LNCAP (cell line): ENCODE results near the gene IGF1R.

ENCODE experiments used
- TF ChIP-seq, protein P1 (sequence below): fragments of 450-650 bp; IDR thresholded peaks from 2 replicates; pipeline ENCODE4 v1.5.1; 2017; ENCODE audit warnings: mild to moderate bottlenecking

The IGF1R gene

DNA sequence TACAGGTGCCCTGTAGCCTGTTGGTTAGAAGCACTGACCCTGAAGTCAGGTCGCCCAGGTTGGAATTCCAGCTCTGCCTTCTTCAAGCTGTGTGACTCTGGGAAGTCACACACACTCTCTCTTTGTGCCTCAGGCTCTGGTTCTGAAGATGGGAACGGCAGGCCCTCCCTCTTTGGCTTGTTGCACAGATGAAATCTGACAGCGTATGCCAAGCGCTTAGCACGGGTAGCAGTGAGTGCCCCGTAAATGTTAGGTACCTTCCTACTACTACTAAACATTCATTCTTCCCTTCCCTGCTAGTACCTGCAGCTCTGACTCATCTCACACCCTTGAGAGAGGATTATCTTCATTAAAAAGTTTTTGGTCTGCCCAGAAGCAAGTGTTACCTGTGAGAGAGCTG is 220.2 kb downstream of the IGF1R start:
- TF ChIP-seq, protein P1, sequence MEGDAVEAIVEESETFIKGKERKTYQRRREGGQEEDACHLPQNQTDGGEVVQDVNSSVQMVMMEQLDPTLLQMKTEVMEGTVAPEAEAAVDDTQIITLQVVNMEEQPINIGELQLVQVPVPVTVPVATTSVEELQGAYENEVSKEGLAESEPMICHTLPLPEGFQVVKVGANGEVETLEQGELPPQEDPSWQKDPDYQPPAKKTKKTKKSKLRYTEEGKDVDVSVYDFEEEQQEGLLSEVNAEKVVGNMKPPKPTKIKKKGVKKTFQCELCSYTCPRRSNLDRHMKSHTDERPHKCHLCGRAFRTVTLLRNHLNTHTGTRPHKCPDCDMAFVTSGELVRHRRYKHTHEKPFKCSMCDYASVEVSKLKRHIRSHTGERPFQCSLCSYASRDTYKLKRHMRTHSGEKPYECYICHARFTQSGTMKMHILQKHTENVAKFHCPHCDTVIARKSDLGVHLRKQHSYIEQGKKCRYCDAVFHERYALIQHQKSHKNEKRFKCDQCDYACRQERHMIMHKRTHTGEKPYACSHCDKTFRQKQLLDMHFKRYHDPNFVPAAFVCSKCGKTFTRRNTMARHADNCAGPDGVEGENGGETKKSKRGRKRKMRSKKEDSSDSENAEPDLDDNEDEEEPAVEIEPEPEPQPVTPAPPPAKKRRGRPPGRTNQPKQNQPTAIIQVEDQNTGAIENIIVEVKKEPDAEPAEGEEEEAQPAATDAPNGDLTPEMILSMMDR, result no peak

DNA sequence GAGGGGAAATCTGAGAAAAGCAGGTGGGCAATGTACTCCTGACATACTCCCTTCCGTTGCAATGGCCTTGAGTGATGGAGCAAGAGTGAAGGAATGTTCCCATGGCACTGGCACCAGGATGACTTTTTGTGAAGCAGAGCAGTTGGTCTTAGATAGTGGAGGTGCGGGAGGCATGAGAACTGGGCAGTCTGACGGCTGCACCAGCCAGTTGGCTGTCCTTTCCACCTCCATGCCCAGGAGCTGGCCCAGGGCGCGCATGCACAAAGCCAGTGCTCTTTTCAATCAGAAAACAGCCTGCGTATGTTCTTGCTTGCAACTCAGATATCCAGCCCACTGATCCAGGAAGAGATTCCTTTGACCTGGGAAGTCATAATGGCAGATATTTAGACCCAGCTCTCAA is 222.4 kb downstream of the IGF1R start:
- TF ChIP-seq, protein P1, result no peak

DNA sequence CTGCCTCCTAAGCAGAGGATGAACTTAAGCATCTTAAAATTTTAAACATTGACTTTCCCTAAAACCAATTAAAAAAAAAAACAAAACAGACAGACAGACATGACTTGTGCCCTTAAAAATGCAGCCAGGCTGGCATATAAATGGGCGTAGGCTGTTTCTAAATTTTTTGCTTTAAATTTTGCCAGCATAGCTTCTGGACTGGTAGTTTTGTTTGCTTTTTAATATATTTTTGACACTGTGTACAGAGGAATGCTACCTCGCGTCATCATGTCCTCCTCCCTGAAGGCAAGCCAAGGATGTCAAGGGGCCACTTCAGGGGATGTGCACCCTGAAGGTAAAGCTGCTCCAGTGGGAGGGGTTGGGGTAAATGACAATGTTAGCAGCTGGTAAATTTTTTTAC is 224.4 kb downstream of the IGF1R start:
- TF ChIP-seq, protein P1, result no peak

DNA sequence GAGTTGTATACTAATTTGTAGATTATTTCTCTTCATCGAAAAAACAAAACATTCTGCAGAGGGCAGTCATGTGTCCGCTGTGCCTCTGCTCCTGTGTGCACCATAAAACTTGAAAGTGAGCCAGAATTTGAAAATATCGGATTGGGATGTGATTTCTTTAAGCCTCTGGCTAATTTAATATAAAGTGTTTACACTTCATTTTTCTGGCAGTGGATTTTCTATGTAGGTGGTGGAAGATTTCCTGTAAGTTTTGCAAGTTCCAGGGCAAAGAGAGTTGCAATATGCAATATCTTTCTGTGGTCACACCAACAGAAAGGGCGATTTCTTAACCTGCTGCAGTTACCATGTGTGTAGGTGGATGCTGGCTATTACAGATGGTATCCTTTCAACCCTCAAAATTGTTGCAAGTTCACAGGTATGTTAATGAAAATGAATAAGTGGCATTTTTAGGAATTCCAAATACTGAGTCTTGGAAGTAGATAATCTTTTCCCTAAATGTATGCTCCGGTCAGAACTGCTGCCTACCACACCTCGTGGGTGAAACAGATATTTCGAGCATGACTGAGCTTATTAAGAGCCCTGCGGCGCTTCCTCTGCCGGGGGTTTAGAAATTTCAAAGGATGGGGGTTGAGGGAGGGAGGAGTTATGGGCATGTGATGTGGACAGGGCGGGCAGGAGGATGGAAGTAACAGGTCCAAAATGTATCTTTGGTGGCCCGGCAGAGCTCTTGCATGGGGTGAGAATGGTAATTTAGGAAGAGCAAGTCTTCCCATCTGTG is 225.3 kb downstream of the IGF1R start:
- TF ChIP-seq, protein P1, result peak; percentile 27; the same call in 1 of the 2 replicates

DNA sequence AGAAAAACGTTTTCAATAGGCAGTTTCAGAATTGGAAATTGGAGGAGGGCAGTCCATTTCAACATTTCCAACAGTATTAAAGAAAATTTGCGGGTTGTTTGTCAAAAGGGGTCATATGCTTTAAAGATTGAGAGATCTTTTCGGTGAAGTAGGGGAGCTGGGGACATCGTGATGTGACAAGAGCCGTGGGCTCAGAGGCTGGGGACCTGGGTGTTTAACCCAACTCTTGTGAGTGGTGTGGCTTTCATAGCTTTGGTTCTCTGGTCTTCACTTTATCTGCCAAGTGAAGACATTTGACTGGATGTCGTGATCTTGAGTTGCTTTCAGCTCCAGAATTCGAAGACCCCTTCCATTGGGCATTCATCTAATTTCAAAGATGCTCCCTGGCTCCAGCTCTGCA is 226.0 kb downstream of the IGF1R start:
- TF ChIP-seq, protein P1, result no peak

DNA sequence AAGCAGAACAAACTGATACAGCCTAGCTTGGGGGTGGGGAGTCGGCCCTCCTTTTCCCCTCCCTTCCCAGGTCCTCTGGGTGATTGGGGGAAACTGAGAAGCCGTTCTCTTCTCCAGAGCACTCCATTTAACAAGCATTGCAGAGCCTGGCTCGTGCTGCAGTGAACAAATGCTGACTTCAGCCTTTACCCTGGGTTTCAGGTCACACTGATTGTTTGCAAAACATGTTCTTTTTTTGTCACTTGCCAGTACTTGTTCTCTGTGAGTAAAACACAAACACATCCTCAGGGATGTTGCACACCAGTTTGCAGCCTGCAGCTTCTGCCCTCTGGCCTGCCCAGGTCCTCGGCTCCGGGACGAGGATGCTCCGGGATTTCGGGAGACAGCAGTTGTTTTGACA is 226.4 kb downstream of the IGF1R start:
- TF ChIP-seq, protein P1, result no peak

DNA sequence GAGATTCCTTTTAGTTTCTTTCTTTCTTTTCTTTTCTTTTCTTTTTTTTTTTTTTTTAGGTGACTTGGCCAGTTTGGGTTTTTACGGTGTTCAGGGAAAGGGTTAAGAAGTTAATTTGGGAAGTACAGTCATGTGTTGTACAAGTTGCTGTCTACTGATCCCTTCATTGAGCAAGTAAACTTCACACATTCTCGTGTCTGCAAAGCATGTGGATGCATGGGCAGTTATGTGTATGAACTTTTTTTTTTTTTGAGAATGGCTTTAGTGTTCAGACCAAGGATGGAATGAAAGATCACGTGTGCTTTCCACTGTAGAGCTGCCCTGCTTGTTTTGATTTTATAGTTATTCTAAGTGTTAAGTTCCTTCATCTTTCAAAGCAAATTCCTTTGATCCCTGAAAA is 227.0 kb downstream of the IGF1R start:
- TF ChIP-seq, protein P1, result no peak
